Ramos (cell line): Measurements from ENCODE around the gene CCHCR1.

ENCODE experiments used
- in situ Hi-C: fragments of 300-500 bp; cut with MboI; formaldehyde crosslinking; loops from one replicate; pipeline ENCODE4 v1.14.3; 2022; ENCODE audit warnings: low sequenced_read_pairs; ENCODE audit not compliant: unreplicated experiment

Gene CCHCR1

GRCh38 chr6:31135710-31136109, 21.9 kb downstream of the CCHCR1 start:
- in situ Hi-C loops = loop anchor here (5.0 kb wide), 2 partner anchors 57 to 232 kb away; no protein-coding TSS in a partner anchor

- in situ Hi-C loops = no loop called here
Measured at GRCh38 chr6:31132806-31133205, 24.8 kb downstream of the CCHCR1 start.

GRCh38 chr6:31131595-31131994, 26.0 kb downstream of the CCHCR1 start:
- in situ Hi-C loops = no loop called here

- in situ Hi-C loops = no loop called here
Measured at GRCh38 chr6:31130751-31131150, 26.9 kb downstream of the CCHCR1 start.

GRCh38 chr6:31129130-31129529, 28.5 kb downstream of the CCHCR1 start:
- in situ Hi-C loops = no loop called here

- in situ Hi-C loops = no loop called here
Measured at GRCh38 chr6:31128093-31128676, 29.4 kb downstream of the CCHCR1 start.

- in situ Hi-C loops = no loop called here
Measured at GRCh38 chr6:31126396-31127175, 31.0 kb downstream of the CCHCR1 start.

GRCh38 chr6:31125586-31126363, 31.8 kb downstream of the CCHCR1 start:
- in situ Hi-C loops = no loop called here

- in situ Hi-C loops = no loop called here
Measured at GRCh38 chr6:31125162-31125561, 32.4 kb downstream of the CCHCR1 start.

- in situ Hi-C loops = no loop called here
Measured at GRCh38 chr6:31122791-31123706, 34.6 kb downstream of the CCHCR1 start.

GRCh38 chr6:31121131-31121790, 36.3 kb downstream of the CCHCR1 start:
- in situ Hi-C loops = no loop called here

- in situ Hi-C loops = no loop called here
Measured at GRCh38 chr6:31120151-31120915, 37.3 kb downstream of the CCHCR1 start, which contains the start of gene CDSN. TSS of gene CDSN (minus strand) at chr6:31120446. CDS start at chr6:31120419, 27 bp downstream.

- in situ Hi-C loops = no loop called here
Measured at GRCh38 chr6:31118178-31118577, 39.4 kb downstream of the CCHCR1 start.

GRCh38 chr6:31116661-31117385, 40.8 kb downstream of the CCHCR1 start:
- in situ Hi-C loops = no loop called here

GRCh38 chr6:31115941-31116560, 41.6 kb downstream of the CCHCR1 start:
- in situ Hi-C loops = no loop called here

- in situ Hi-C loops = no loop called here
Measured at GRCh38 chr6:31114970-31115849, 42.4 kb downstream of the CCHCR1 start.

GRCh38 chr6:31114541-31114878, 43.1 kb downstream of the CCHCR1 start, which contains the start of gene PSORS1C1:
TSS of gene PSORS1C1 (plus strand) at chr6:31114800. CDS start at chr6:31129633, 14,833 bp downstream.
- in situ Hi-C loops = no loop called here
